Measurements from ENCODE around the gene SERTAD1. TPM values are rescaled to one million over a fixed set of nuclear protein-coding genes. Genes with fewer than 3 reads are reported as not detected.
"Not testable (repeated sequence)": the region's sequence is repeated elsewhere in the genome, so short reads cannot be mapped to it uniquely, and the experiment has no call there.

SERTAD1 gene
- total and polyA plus RNA-seq, 2 of the 4 experiments (the other 2 are of a cell fraction), result 21.1 to 27.4 TPM

DNA sequence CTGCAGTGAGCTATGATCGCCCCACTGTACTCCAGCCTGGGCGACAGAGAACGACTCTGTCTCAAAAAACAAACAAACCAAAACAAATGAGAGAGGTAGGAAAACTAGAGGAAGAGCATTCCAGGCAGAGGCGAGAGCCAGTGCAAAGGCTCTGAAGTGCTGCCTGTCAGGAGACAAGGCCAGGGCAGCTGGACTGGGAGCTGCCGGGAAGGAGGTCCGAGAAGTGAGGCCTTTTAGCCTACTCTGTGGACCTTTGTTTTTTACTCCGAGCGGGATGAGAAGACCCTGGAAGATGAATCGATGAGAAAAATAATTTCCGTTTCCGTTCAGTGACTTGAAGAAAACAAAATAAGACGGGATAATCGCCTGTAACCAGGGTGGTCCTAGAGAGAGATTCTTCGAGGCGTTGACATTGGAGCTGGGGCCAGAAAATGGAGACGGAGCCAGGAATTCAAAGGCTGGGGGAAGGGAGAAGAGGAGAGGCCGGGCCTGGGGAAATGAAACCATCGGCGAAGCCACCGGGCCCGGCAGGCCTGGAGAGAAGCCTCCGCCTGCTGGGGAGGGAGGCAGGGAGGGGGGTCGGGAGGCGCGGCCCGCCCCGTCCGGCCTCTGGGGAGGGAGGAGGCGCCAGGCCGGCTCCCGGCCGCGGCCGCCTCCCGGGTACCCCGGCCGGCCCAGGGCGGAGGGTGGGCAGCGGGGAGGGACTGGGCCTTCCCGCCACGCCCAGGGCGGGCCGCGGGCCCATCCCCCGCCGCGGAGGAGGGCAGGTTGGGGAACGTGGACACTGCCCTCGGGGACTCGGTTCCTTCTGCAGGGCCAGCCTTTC lies 7.8 kb upstream of the SERTAD1 start (continued):
- TF ChIP-seq, protein P1, sequence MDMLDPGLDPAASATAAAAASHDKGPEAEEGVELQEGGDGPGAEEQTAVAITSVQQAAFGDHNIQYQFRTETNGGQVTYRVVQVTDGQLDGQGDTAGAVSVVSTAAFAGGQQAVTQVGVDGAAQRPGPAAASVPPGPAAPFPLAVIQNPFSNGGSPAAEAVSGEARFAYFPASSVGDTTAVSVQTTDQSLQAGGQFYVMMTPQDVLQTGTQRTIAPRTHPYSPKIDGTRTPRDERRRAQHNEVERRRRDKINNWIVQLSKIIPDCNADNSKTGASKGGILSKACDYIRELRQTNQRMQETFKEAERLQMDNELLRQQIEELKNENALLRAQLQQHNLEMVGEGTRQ (IDR thresholded peaks at IDR 0.05; ENCODE audit: low read depth, low read length), result no peak

DNA sequence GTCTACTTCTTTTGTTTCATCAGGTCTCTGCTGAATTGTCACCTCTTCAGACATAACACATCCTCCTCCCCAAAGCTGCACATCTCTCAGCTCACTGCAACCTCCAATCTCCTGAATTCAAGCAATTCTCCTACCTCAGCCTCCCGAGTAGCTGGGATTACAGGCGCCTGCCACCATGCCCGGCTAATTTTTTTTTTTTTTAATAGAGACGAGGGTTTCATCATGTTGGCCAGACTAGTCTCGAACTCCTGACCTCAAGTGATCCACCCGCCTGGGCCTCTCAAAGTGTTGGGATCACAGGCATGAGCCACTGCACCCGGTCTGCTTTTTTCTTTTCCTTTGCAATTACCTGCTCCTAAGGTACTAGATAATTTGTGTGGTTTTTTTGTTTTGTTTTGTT lies 7.0 kb upstream of the SERTAD1 start:
- H3K14ac ChIP-seq (replicated peaks; ENCODE audit: low read depth, low read length), result peak overlapping the region; percentile 94; the same call in 1 of the 2 replicates
- peak overlapping the region; percentile 96 for H3K4ac ChIP-seq (ENCODE audit: low read depth, low read length)
- peak overlapping the region; percentile 87 for H3K9ac ChIP-seq (ENCODE audit: low read depth, low read length)
- H3K9me1 ChIP-seq (ENCODE audit: insufficient read depth, low read length); in situ Hi-C loops (cut with MboI; ENCODE audit: low sequenced_read_pairs); ATAC-seq (ENCODE audit: low read depth); dilution Hi-C loops (cut with HindIII; ENCODE audit: low sequenced_read_pairs, unreplicated experiment); H3K18ac ChIP-seq (ENCODE audit: low read depth, low read length); H2BK20ac ChIP-seq (ENCODE audit: low read depth, low read length); H3K79me1 ChIP-seq (ENCODE audit: low read depth in 1 of 2, low read length in 2 of 2); H3K36me3 ChIP-seq (ENCODE audit: control insufficient read depth, insufficient read depth, low read length); intact Hi-C loops (cut with micrococcal nuclease); H2AK9ac ChIP-seq (replicated peaks; ENCODE audit: low read depth, low read length, poor library complexity); H3K9me3 ChIP-seq (ENCODE audit: control insufficient read depth, insufficient read depth, low read length); H4K20me1 ChIP-seq (ENCODE audit: insufficient read depth, low read length); DNase-seq; H3K27me3 ChIP-seq (ENCODE audit: control insufficient read depth, insufficient read depth, low read length); H2BK15ac ChIP-seq (ENCODE audit: low read depth, low read length); H3K23ac ChIP-seq (ENCODE audit: low read depth, low read length); H3K4me3 ChIP-seq (ENCODE audit: insufficient read depth, low read depth, low read length); BruUV-seq (replicated peaks): not testable (repeated sequence)
- peak overlapping the region; percentile 85; the same call in 1 of the 2 replicates for H2AK5ac ChIP-seq (ENCODE audit: low read depth, low read length)
- H3K4me2 ChIP-seq (ENCODE audit: low read depth, low read length), result peak overlapping the region; percentile 75
- H4K8ac ChIP-seq (ENCODE audit: low read depth in 2 of 2, low read length in 2 of 2), result peak overlapping the region; percentile 93 to 99; a peak in 3 of 4 replicates
- ChIA-PET POLR2A (ENCODE audit: unreplicated experiment) (interaction anchor here (1.0 kb wide), 1 partner anchor 12 kb away, joined by 3 read pairs; no protein-coding TSS in a partner anchor), CTCF (interaction anchor here (0.6 kb wide), 1 partner anchor 202 kb away, joined by 3 read pairs; no protein-coding TSS in a partner anchor)
- H3K4me1 ChIP-seq (ENCODE audit: control insufficient read depth, insufficient read depth, low read length), result peaks cover 11% of the 10 kb centered on the region
- H2BK5ac ChIP-seq (ENCODE audit: low read depth, low read length, poor library complexity, severe bottlenecking), result peak overlapping the region; percentile 86
- peak overlapping the region; percentile 98 for H4K91ac ChIP-seq (ENCODE audit: insufficient read depth, low read depth, low read length)
- peak overlapping the region; percentile 98; the same call in 1 of the 2 replicates for H3K56ac ChIP-seq (ENCODE audit: extremely low read depth, insufficient read depth, low read length)
- peak overlapping the region; percentile 78; the same call in 1 of the 2 replicates for H2BK120ac ChIP-seq (ENCODE audit: low read depth, low read length)
- peak overlapping the region; percentile 4 for H2AFZ ChIP-seq (replicated peaks; ENCODE audit: low read length, poor library complexity)
- WGBS, 2 experiments (ENCODE audit: extremely low coverage in 2 of 2, insufficient read length in 1 of 2), result no CpG with 5 or more reads among the region's 7 CpGs
- peak overlapping the region; percentile 91 for H3K27ac ChIP-seq (ENCODE audit: insufficient read depth, low read length)
- peak overlapping the region; percentile 64; the same call in 1 of the 2 replicates for H4K5ac ChIP-seq (ENCODE audit: low read depth, low read length)

All from IMR-90 (cell line).